GM19372 (cell line): ENCODE measurements around the gene RSRP1.

Experiments
- ATAC-seq: cut with Tn5 transposase; IDR thresholded peaks from one replicate; pipeline ENCODE4 v1.9.1; 2021; ENCODE audit warnings: mild to moderate bottlenecking, low read depth, moderate library complexity; ENCODE audit not compliant: unreplicated experiment

RSRP1 gene

GRCh38 chr1:25220666-25221065 lies 26.6 kb downstream of the RSRP1 start:
- ATAC-seq, result no peak

GRCh38 chr1:25219661-25220251 lies 27.5 kb downstream of the RSRP1 start:
- ATAC-seq, result no peak

GRCh38 chr1:25217598-25218232 lies 29.5 kb downstream of the RSRP1 start:
- no peak for ATAC-seq

GRCh38 chr1:25217015-25217414 lies 30.2 kb downstream of the RSRP1 start:
- no peak for ATAC-seq

GRCh38 chr1:25216123-25216522 lies 31.1 kb downstream of the RSRP1 start:
- no peak for ATAC-seq

GRCh38 chr1:25212725-25213124 lies 34.5 kb downstream of the RSRP1 start:
- no peak for ATAC-seq

GRCh38 chr1:25210728-25211127 lies 36.5 kb downstream of the RSRP1 start:
- ATAC-seq, result no peak

- no peak for ATAC-seq
Observed at GRCh38 chr1:25209516-25209915, 37.7 kb downstream of the RSRP1 start.

- no peak for ATAC-seq
Observed at GRCh38 chr1:25208561-25209222, 38.6 kb downstream of the RSRP1 start.

GRCh38 chr1:25208092-25208491 lies 39.2 kb downstream of the RSRP1 start:
- no peak for ATAC-seq

- no peak for ATAC-seq
Observed at GRCh38 chr1:25206201-25206600, 41.1 kb downstream of the RSRP1 start.

GRCh38 chr1:25205786-25206185 lies 41.5 kb downstream of the RSRP1 start:
- no peak for ATAC-seq

GRCh38 chr1:25204797-25205480 lies 42.3 kb downstream of the RSRP1 start:
- no peak for ATAC-seq

GRCh38 chr1:25201006-25201405 lies 46.2 kb downstream of the RSRP1 start:
- no peak for ATAC-seq

GRCh38 chr1:25199819-25200620 lies 47.2 kb downstream of the RSRP1 start:
- ATAC-seq, result no peak

GRCh38 chr1:25198663-25199252 lies 48.5 kb downstream of the RSRP1 start:
- no peak for ATAC-seq

- no peak for ATAC-seq
Observed at GRCh38 chr1:25197982-25198662, 49.1 kb downstream of the RSRP1 start.

- ATAC-seq, result no peak
Observed at GRCh38 chr1:25197235-25197975, 49.8 kb downstream of the RSRP1 start.

- ATAC-seq, result no peak
Observed at GRCh38 chr1:25196830-25197229, 50.4 kb downstream of the RSRP1 start.
